ENCODE results near the gene MLLT10. TPM values are rescaled to one million over a fixed set of nuclear protein-coding genes. Genes with fewer than 3 reads are reported as not detected.
"Not testable (repeated sequence)": the region's sequence is repeated elsewhere in the genome, so short reads cannot be mapped to it uniquely, and the experiment has no call there.

Gene MLLT10
- total RNA-seq, 4 donors from 2014 or later = 46.3 to 109 (median 57.7) TPM

GRCh38 chr10:21625623-21626229, 91.7 kb downstream of the MLLT10 start:
- H3K9me3 ChIP-seq = no peaks in the 10 kb centered on the region
- H3K27me3 ChIP-seq = no peaks in the 10 kb centered on the region
- DNase-seq = no peak
- TF ChIP-seq CTCF (IDR thresholded peaks at IDR 0.05) = no peak
- no peak for TF ChIP-seq POLR2A (IDR thresholded peaks at IDR 0.05)
- no peak overlapping the region for H3K4me3 ChIP-seq (replicated peaks in 1 of 3)
- H3K4me1 ChIP-seq = no peaks in the 10 kb centered on the region
- intact Hi-C loops (cut with DNase I) = no loop called here
- no peak overlapping the region for H3K27ac ChIP-seq
- H3K36me3 ChIP-seq = peaks cover 0 to 5% of the 10 kb centered on the region in 2 donors
- WGBS, 2 donors = 94 to 98% methylated on average over 3 of the region's 3 CpGs

- intact Hi-C loops (cut with DNase I) = no loop called here
- H3K27me3 ChIP-seq = no peaks in the 10 kb centered on the region
- H3K4me3 ChIP-seq (replicated peaks in 1 of 3) = no peak overlapping the region
- H3K27ac ChIP-seq = no peak overlapping the region
- no peaks in the 10 kb centered on the region for H3K4me1 ChIP-seq
- peaks cover 0 to 5% of the 10 kb centered on the region in 2 donors for H3K36me3 ChIP-seq
- no peaks in the 10 kb centered on the region for H3K9me3 ChIP-seq
- TF ChIP-seq CTCF (IDR thresholded peaks at IDR 0.05) (no peak), POLR2A (IDR thresholded peaks at IDR 0.05) (no peak)
- WGBS, 2 donors = 86 to 87% methylated on average over 3 of the region's 3 CpGs
- DNase-seq = no peak
These were observed 92.6 kb downstream of the MLLT10 start for GRCh38 chr10:21626457-21627161.

- Histone ChIP-seq H3K4me1 (no peaks in the 10 kb centered on the region), H3K9me3 (no peaks in the 10 kb centered on the region), H3K27me3 (no peaks in the 10 kb centered on the region), H3K36me3 (peaks cover 0 to 5% of the 10 kb centered on the region in 2 donors), H3K27ac (no peak overlapping the region), H3K4me3 (replicated peaks in 1 of 3) (no peak overlapping the region)
- intact Hi-C loops (cut with DNase I) = no loop called here
- no peak for TF ChIP-seq CTCF (IDR thresholded peaks at IDR 0.05)
- TF ChIP-seq POLR2A (IDR thresholded peaks at IDR 0.05) = no peak
- DNase-seq = no peak
These were observed 93.3 kb downstream of the MLLT10 start for GRCh38 chr10:21627331-21627730.

- intact Hi-C loops (cut with DNase I) = no loop called here
- no peak for DNase-seq
- 97 to 98% methylated on average over 2 of the region's 2 CpGs for WGBS, 2 donors
- H3K4me1 ChIP-seq = no peaks in the 10 kb centered on the region
- no peaks in the 10 kb centered on the region for H3K9me3 ChIP-seq
- peaks cover 0 to 5% of the 10 kb centered on the region in 2 donors for H3K36me3 ChIP-seq
- no peaks in the 10 kb centered on the region for H3K27me3 ChIP-seq
- TF ChIP-seq CTCF (IDR thresholded peaks at IDR 0.05) (no peak), POLR2A (IDR thresholded peaks at IDR 0.05) (no peak)
- H3K4me3 ChIP-seq (replicated peaks in 1 of 3) = no peak overlapping the region
- no peak overlapping the region for H3K27ac ChIP-seq
These were observed 94.0 kb downstream of the MLLT10 start for GRCh38 chr10:21628023-21628422.

GRCh38 chr10:21628645-21629044, 94.6 kb downstream of the MLLT10 start:
- DNase-seq; H3K27ac ChIP-seq; H3K27me3 ChIP-seq; H3K4me3 ChIP-seq (replicated peaks in 1 of 3); intact Hi-C loops (cut with DNase I); H3K9me3 ChIP-seq; H3K36me3 ChIP-seq; H3K4me1 ChIP-seq: not testable (repeated sequence)
- WGBS, 2 donors = 96 to 97% methylated on average over 8 of the region's 8 CpGs

Data from thyroid gland (tissue), 4 donors.